Brain microvascular endothelial cell (primary cell): ENCODE results near the gene PHF19.

ENCODE experiments used
- DNase-seq: peaks from one replicate; pipeline ENCODE4 v3.0.0-alpha.2; 2020
- H3K27ac ChIP-seq: fragments of 250-450 bp; sonication (Bioruptor Pico); 2 replicates; pipeline ENCODE4 v1.5.1; 2020; ENCODE audit warnings: mild to moderate bottlenecking, moderate library complexity
- H3K27me3 ChIP-seq: fragments of 250-450 bp; sonication (Bioruptor Pico); replicated peaks from 2 replicates; pipeline ENCODE4 v1.5.1; 2020; ENCODE audit warnings: mild to moderate bottlenecking
- H3K36me3 ChIP-seq: fragments of 250-450 bp; sonication (Bioruptor Pico); replicated peaks from 2 replicates; pipeline ENCODE4 v1.5.1; 2020; ENCODE audit warnings: mild to moderate bottlenecking
- H3K4me3 ChIP-seq: 2 replicates; pipeline ENCODE4 v1.5.1; 2011; ENCODE audit warnings: low read depth, mild to moderate bottlenecking, control low read depth, low read length, moderate library complexity
- CTCF ChIP-seq: IDR thresholded peaks from 2 replicates; pipeline ENCODE4 v1.5.1; 2011; ENCODE audit warnings: low read depth, mild to moderate bottlenecking, moderate library complexity, low read length, control low read depth, inconsistent platforms; ENCODE audit errors: missing control alignments
- in situ Hi-C: cut with HindIII; loops from 2 replicates; pipeline ENCODE4 v1.10.0; 2017; ENCODE audit warnings: low sequenced_read_pairs, low pct_ligation_motif_present

PHF19 gene

GRCh38 chr9:120859361-120859760, 17.6 kb downstream of the PHF19 start:
- Histone ChIP-seq H3K27me3 (no peaks in the 10 kb centered on the region), H3K27ac (no peak overlapping the region), H3K36me3 (peaks cover 31% of the 10 kb centered on the region), H3K4me3 (no peak overlapping the region)
- TF ChIP-seq CTCF, result no peak
- in situ Hi-C loops, result no loop called here
- no peak for DNase-seq

GRCh38 chr9:120857902-120858301, 19.1 kb downstream of the PHF19 start:
- in situ Hi-C loops, result no loop called here
- no peak for DNase-seq
- no peaks in the 10 kb centered on the region for H3K27me3 ChIP-seq
- H3K36me3 ChIP-seq, result peaks cover 27% of the 10 kb centered on the region
- no peak overlapping the region for H3K27ac ChIP-seq
- no peak overlapping the region for H3K4me3 ChIP-seq
- no peak for TF ChIP-seq CTCF

- DNase-seq, result no peak
- Histone ChIP-seq H3K4me3 (no peak overlapping the region), H3K27me3 (no peaks in the 10 kb centered on the region), H3K27ac (no peak overlapping the region), H3K36me3 (peaks cover 27% of the 10 kb centered on the region)
- TF ChIP-seq CTCF, result no peak
- in situ Hi-C loops, result no loop called here
These were observed 19.5 kb downstream of the PHF19 start for GRCh38 chr9:120857481-120857880.

GRCh38 chr9:120856700-120857099, 20.3 kb downstream of the PHF19 start:
- in situ Hi-C loops, result no loop called here
- Histone ChIP-seq H3K36me3 (peaks cover 27% of the 10 kb centered on the region), H3K4me3 (no peak overlapping the region), H3K27ac (no peak overlapping the region), H3K27me3 (no peaks in the 10 kb centered on the region)
- no peak for DNase-seq
- no peak for TF ChIP-seq CTCF

GRCh38 chr9:120855827-120856670, 20.9 kb downstream of the PHF19 start:
- TF ChIP-seq CTCF, result no peak
- in situ Hi-C loops, result no loop called here
- peaks cover 21% of the 10 kb centered on the region for H3K36me3 ChIP-seq
- no peaks in the 10 kb centered on the region for H3K27me3 ChIP-seq
- no peak overlapping the region for H3K27ac ChIP-seq
- DNase-seq, result no peak
- no peak overlapping the region for H3K4me3 ChIP-seq
